ENCODE measurements around the gene HLA-DOA.

The HLA-DOA gene

DNA sequence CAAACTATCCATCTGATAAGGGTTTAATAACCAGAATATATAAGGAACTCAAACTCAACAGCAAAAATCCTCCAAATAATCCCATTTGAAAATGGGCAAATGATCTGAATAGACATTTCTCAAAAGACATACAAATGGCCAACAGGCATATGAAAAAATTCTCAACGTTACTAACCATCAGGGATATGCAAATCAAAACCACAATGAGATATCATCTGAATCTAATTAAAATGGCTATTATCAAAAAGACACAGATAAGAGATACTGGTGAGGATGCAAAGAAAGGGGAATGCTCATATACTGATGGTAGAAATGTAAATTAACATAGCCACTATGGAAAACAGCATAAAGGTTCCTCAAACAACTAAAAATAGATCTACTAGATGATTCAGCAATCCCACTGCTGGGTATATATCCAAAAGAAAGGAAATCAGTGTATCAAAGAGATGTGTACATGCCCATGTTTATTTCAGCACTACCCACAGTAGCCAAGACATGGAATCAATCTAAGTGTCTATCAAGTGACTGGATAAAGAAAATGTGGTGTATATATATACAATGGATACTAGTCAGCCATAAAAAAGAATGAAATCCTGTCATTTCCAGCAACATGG is 47.1 kb downstream of the HLA-DOA start:
- DNase-seq (ENCODE audit: low read depth): no peak

DNA sequence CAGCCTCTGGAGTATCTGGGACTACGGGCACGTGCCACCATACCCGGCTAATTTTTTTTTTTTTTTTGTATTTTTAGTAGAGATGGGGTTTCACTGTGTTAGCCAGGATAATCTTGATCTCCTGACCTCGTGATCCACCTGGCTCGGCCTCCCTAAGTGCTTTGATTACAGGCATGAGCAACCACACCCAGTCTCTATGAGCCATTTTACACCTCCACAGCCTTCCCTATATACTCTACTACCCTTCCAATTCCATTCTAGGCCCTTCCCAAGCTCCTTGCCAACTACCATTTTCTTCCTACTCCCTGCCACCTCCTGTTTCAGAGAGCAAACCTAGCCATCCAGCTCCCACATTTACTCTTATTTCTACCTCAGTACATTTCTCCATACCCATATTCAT is 48.8 kb downstream of the HLA-DOA start:
- DNase-seq (ENCODE audit: low read depth): no peak

DNA sequence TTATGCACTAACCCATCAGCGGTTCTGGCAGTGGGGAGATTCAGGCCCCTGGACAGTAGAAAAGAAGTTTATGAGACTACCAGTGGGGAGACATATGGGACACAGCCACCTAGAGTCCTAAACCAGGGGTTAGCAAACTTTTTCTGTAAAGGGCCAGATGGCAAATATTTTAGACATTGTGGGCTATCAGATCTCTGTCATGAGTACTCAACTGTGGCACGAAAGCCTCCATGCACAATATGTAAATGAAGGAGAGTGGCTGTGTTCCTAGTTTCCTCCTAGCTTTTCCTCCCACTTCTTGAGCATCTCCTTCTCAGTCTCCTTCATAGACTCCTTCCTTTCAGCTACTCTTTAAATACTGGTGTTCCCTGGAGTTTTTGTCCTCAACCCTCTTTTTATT is 53.2 kb downstream of the HLA-DOA start:
- DNase-seq (ENCODE audit: low read depth): no peak

DNA sequence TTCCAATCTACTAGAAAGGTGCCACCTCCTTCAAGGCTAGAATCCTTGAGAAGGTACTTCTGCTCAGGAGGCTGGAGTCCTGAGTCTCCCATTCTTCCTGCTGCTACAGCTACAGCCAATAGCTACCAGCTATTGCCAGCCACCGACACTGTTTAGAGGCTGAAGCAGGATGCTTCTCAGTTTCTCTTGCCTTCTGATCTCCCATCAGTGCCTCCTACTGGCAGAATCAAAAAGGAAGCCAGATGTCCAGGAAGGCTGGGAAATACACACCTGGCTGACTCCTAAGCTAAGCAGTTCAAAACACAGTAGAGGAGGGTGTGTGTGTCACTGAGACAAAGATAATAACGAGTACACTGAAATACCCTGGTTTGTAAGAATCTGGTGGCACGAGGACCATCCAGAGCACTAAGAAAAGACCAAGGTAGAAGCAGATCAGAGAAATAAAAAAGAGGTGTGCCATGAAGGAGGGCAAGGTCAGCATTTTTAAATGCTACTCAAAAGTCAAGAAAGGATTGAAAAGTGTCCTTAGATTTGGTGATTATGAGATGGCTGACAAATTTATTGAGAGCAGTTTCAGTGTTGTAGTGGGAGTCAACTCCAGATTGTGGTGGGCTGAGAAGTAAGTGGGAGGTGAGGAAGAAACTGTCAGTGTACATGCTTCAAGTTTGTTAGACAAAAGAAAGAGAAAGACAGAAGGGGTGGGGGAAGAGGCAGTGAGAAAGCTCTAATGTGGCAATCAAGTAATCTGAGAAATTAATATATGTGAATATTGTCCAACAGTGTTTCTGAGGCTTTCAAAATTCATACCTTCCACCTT is 54.2 kb downstream of the HLA-DOA start:
- no peak for DNase-seq (ENCODE audit: low read depth)

DNA sequence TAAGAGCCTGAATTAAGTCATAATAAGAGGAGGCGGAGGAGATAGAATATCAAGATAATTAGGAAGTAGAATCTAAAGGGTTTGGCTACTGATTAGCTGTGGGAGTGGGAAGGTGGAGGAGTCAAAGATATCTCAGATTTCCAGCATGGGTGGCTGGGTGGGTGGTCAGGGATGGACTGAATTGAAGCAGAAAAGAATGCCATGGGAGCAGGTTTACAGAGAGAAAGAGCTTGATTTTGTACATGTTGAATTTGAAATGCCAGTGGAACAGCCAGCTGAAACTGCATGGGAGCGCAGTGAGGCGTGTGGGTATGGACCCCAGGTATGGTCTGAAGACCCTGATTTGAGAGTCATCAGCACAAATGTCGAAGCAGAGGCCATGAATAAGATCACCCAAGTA is 55.1 kb downstream of the HLA-DOA start:
- DNase-seq (ENCODE audit: low read depth): no peak
